Eye (tissue), 1 donor: ENCODE measurements around the gene CNTN5.

ENCODE experiments used
- DNase-seq: peaks from one replicate; pipeline ENCODE4 v3.0.0-alpha.2; 2015

Gene CNTN5

DNA sequence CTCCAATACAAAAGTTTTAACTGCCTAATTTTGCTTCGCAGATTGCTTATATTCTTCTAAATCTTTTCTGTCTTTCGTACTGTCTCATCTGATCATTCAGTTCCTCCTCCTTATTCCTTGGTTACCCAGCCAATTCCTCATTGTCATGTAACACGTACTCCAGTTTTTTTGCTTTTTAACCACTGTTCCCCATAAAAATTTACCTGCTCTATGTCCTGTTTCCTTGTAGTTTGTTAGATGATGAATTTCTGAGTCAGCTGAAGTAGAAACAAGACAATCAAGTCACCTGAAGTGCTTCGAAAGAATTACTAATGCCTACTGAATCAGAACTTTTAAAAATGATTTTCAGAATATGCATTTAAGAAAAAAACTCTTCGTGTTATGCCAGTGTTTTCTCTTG lies 150.6 kb downstream of the CNTN5 start:
- no peak for DNase-seq

DNA sequence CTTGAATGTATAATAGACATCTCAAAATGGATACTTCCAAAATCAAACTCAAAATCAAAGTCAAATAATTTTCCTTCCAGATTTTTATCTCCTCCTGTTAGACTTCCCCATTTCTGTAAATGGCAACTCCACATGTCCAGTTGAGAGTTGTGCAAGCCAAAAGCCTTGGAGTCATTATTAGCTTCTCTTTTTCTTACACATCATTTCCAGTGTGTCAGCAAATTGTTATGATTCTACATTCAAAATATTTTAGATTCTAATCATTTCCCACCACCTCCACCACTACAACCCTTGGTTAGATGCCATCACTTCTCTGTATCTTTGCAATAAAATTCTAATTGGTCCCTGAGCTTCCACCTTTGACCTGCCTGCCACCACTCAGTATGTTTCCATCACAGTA lies 155.7 kb downstream of the CNTN5 start:
- no peak for DNase-seq

DNA sequence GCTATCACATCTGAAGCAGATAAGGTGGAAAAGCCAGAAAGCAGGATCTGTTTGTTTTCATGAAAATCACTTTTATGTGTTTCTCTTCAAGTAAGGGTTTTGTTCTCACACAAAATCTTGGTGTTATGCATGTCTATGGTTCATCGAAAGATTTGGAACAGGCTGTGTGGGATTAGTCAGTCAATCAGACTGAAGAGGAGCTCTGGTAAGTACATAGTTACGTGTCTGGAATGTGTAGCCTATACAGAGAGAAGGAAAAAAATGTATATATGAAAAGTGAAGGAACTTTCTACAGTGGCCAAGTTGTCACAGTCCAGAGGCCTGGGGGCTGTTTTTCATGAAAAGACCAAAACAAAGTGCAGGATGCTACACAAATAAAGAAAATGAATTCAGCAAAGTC lies 156.7 kb downstream of the CNTN5 start:
- no peak for DNase-seq

DNA sequence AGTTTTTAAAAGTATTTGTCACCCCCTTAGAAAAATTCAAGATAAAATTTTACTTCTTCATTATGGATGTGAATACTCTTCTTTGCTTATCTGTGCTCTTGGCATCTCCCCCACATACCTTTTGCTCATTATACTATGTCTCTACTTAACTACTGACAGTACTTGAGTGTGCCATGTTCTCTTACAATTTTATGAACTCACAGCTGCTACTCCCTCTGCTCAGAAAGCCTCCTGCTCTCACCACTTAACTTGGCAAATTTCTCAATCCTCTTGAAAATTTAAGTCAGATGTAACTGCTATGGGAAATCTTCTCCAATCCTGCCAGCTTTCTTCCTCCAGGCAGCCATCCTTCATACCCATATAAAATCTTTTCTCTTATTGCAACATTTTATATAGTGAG lies 163.4 kb downstream of the CNTN5 start:
- no peak for DNase-seq

DNA sequence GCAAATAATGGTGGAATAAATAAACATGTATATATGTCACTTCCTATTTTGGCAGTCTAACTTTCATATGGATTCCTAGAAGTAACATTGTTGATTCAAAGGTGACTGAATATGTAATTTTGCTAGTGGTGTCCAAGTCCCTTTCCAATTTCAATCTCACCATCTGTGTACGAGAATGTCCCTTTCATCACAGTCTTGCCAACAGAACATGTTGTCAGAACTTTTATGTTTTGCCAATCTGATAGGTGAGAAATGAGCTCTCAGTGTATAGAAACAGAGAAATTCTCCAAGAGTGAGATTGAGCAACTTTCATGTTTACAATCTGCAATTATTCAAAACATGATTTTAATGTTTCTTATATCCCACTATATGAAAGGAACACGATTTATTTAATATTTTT lies 167.5 kb downstream of the CNTN5 start:
- no peak for DNase-seq

DNA sequence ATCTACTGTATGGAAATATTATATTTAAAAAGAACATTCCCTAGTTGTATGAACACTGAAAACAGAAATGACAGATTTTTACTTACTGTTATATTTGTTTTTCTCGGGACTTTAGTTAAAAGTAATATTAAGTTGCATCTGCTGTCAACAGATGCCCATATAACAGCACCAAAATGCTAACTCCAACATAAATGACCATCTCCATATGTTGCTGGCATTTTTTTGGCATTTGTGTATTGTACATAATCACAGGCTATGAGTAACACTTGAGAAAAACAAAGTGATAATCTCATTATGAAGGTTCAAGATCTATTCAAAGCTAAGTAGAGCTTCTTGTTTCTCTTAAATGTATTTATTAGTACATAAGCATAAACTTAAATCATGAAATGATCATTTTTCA lies 172.0 kb downstream of the CNTN5 start:
- DNase-seq = no peak

DNA sequence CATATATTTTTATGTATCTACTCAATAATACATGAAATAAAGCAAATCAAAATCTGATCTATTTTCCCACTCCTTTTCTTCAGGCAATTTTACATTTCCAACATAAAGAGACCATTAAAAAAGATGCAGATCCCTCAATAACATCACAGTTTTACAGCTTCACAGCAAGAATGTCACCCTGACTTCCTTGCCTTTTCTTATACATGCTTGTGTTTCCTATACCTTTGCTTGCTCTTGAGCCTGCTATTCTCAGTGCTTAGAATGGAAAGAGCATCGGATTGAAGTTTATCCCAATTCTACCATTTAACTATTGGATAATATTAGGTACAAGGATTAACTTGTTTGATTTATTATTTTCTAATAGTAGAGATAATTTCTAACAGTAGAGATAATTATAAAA lies 176.7 kb downstream of the CNTN5 start:
- DNase-seq = no peak

DNA sequence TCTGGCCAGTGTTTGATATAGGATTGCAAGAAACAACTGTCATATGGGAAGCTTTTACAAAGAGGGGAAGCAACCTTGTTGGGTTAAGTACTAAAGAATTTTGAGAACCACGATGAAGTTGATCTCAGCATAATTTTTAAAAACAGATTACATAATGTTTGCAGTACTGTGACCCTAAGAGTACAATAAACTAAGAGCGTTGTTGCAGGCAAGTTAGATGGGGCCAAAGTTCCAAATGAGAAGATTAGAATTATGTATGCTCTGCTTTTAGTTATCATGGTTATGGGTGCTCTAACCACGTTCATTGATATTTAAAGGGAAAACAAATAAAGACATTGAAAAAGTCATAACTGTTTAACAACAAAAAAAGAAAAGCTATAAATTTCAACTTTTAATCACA lies 177.5 kb downstream of the CNTN5 start:
- DNase-seq = no peak

DNA sequence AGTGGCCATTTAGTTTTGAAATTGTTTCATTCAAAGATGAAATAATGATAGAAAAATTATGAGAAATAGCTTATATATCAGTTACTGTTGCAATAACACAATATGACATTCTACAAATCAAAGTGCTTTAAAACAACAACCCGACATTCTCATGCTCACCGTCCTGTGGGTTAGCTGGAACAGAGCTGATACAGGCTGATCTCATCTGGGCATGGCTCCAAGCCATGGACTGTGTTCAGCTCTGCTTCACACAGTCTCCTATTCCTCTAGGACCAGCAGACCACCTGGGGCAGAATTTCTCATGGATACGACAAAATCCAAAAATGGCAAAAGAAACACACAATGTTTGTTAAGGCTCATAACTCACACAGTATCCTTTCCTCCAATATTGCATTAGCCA lies 178.6 kb downstream of the CNTN5 start:
- no peak for DNase-seq

DNA sequence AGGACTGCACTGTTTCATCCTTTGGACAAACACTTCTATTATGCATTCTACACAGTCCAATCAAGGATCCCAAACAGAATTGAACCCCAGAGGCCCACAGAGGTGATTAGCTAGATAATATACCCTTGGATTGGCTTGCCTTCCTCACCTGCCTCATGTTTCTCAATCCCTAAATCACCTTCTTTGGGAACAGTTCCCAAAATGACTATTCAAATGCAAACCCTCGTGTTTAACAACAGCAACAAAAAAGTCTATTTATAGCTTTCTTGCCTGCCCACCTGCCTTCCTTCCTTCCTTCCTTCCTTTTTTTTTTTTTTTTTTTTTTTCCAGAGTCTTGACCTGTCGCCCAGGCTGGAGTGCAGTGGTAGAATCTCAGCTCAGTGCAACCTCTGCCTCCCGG lies 180.0 kb downstream of the CNTN5 start:
- no peak for DNase-seq

DNA sequence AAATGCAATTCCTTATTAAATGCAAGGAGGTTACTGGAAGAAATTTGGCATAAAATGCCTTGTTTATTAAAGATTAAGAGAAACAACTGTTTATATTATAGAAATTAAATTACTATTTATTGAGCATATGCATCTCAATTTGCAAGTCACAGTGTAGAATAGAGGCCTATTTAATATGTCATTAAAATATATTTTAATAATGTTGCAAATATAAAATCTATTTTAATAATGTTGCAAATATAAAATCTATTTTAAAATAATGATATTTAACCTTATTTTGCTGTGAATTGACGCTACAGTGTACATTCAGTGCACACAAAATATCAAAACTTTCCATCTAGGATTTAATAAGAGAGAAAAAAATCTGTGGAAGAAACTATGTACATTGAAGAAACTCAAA lies 188.1 kb downstream of the CNTN5 start:
- no peak for DNase-seq

DNA sequence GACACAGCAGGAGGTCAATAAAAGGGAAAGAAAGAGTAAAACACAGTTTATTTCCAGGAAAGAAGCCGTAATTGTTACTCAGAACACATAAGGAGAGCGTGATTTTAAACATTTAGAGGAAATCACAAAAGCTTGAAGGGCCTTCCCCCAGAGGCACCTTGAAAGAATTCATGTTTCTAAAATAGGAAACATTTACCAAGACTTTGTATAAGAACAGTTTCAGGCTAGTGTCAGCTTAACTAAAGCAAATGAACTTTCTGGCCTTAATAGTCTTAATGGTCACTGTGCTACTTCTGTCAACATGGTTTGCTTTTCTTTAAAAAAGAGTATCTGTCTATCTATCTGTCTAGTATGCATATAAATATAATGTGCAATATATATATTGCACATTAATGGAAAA lies 208.8 kb downstream of the CNTN5 start:
- DNase-seq = no peak

DNA sequence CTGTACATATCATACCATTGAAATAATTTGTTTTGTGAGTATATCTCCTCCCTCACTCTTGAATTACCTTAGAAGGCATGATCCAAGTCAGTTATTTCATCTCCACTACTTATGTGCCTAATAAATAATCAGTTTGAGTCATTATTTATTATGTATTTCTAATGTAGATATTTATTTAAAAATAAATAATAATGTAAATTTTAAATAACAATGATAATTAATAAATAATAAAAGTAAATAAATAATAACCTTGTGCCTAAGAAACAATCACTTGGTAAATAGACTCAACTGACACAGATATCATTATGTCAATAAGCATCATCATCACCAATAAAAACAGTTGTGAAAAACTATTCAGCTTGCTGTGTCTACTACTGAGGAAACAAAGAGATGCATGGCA lies 213.8 kb downstream of the CNTN5 start:
- no peak for DNase-seq

DNA sequence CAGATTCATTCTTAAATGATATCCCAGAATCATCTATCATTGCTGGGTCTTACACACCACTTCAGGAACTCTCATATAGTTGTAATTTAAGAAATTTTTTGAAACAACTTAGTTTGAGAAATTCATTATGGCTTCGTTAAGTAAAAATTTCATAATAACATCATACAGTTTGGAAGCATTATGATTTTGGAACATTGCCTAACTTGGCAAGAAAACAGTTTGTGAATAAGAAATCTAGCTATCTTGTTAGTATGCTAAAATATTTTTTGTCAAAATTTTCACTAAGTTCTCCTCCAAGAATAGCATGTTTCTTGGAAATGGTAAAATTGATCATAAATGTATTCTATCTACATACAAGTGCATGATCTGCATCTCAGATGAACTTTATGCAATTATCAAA lies 217.7 kb downstream of the CNTN5 start:
- DNase-seq = no peak

DNA sequence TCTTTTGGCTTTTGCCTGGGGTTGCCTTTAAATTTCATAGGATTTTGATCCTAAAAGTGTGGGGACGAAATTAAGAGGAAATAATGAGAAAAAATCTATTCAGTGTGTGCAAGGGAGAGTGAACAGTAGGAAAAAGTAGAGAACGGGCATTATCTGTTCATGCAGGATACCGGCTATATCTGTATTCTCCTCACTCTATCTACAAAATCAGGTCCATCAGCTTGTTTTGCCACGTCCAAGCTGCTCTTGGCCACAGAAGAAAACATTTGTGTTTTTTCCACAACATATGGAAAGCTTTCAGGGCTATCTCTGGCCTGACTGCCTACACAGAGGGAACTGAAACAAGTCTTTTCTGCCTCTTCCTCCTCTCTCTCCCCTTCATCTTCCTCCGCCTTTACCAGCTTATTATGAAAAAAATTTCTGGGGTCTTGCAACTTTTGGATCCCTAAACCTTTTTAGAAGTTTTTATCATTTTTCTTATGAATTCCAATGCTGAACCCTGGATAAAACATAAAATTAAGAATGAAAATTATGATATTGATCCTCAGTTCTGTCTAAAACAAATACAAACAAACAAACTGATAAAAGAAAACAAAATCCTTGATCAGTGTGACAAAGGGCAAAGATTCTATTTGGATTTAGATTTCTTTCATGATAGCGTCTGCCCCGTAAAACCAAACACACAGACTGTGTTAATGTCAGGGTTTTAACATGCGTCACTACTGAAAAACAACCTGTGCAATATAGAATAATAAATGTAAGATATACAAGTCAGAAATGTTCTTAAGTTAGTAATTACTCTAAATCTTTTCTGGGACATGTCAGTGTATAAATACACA lies 219.7 kb downstream of the CNTN5 start:
- DNase-seq = no peak

DNA sequence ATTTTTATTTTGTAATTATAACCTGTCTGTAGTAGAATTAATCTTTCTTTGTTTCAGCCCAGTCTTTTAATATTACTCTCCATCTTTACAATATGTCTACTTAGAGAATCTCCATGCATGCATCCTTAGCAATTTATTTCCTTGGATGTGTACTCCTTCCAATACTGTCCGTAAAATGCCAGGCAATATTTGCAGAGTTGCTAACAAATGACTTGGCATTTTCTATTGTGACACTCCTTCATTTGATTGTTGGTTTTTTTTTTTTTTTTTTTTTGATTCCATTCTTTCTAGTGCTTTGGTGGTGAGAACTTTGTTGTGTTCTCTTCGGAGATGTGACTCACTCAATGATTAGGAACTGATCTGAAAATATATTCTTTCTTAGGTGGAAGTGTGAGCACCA lies 220.3 kb downstream of the CNTN5 start:
- no peak for DNase-seq

DNA sequence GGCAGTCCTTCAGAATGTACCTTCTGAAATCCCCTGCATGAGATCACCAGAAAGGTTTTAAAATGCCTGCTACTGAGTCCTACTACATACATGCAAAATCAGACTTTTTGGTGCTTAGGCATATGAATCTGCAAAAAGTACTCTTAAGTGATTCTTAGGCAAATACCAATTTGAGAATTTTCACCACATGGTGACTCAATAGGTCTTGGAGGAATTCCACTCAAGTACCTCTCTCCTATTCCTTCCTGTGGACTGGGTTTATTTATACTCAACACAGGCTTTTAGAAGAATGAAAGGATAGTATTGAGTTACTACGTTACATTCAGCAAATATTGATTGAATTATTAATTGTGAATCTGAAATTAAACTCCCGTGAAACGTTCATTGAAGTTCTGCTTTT lies 223.9 kb downstream of the CNTN5 start:
- DNase-seq = no peak

DNA sequence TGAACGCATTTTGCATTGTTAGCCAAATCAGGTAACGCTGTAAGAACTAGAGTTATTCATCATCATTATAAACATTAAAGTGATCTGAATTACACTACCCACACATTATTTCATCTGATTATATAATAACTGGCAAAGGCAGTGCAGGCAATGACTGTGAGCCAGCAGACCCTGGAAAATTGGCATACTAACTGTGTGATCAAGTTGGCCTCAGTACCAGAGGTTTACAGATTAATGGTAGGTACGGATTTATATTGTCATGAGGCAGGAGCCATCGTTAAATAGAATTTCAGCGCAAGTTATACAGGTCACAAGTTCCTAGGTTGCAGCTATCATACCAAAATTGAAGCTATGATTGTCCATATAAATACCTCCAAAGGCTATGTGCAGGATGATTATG lies 225.4 kb downstream of the CNTN5 start:
- DNase-seq = no peak

DNA sequence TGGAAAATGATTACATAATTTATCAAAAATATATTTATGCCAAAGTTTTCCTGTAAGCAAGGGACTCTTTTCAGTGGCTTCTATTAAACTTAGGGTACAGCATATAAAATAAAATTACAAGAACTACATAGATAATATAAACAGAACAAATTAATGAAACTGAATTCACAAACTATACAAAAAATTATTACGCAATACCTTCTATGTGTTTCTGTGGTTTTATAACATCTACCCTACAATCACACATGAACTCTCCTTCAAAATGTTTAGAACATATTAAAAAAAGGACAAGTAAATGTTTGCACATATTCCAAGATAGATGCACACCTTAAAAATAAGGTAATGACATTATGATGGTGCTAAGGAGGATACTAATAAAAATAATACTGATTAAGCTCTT lies 235.9 kb downstream of the CNTN5 start:
- DNase-seq = no peak

DNA sequence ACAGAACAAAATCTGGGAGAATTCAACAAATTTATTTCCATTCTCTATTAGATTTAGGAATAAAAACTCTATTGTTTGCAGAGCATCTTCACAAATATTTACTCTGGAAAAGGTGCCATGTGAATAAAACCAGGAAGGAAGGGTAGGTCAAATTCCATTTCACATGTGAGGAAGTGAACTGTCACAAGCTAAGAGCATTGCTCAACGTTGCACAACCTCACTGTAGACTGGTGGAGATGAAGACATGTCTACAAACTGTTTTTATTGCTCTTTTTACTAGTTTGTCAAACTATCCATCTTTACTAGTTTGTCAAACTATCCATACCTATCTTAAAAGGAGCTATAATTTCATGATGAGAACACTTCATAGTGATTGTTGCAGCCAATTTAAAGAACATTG lies 236.4 kb downstream of the CNTN5 start:
- DNase-seq = no peak

DNA sequence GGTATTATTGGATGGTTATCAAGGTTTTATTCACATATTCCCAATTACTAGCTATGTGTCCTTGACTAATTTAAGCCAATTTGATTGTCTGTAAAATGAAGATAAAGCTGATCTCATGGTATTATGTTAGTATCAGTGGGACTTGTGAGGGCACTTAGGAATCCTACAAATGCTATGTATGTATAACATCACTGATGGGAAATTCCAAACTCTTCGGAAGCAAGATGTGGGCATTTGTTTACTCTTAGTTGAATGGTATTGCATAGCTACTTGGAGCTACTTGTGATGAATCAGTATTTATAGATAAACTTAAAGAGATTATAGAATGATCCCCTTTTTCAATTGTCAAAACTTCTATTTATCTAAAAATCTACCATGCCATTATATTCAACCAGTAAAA lies 239.9 kb downstream of the CNTN5 start:
- no peak for DNase-seq

DNA sequence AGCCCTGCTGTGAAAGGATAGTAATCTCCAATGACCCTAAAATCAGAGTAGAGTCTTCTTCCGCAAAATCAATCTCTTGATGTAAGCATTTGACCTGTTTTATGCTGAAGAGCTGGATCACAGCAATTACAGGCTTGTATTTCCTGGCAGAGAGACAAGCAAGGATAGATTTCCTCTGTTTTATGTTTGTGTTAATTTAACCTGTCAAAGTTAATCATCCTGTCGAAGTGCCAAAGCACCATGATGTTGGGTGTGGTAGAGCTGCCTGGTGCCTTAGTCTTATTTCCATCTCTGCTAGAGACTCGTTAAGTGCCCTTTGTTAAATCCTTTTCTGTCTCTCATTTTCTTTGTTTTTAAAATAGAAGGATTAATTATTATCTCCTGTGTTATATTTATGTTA lies 248.1 kb downstream of the CNTN5 start:
- peak; percentile 67 for DNase-seq

DNA sequence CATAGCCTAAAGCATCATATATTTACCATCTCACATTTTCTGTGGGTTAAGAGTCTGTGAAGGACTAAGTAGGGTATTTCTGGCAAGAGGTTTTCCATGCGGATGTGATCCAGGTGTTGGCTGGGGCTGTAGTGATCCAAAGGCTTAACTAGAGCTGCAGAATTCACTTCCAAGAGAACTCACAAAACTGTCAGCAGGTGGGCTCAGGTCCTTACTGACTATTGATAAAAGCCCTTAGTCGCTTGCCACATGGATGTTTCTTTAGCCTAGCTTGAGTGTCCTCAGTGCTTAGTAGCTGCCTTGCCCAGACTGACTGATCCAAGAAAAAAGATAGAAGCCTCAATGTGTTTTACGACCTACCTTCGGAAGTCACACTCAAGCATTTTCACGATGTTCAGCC lies 250.8 kb downstream of the CNTN5 start:
- DNase-seq = no peak

DNA sequence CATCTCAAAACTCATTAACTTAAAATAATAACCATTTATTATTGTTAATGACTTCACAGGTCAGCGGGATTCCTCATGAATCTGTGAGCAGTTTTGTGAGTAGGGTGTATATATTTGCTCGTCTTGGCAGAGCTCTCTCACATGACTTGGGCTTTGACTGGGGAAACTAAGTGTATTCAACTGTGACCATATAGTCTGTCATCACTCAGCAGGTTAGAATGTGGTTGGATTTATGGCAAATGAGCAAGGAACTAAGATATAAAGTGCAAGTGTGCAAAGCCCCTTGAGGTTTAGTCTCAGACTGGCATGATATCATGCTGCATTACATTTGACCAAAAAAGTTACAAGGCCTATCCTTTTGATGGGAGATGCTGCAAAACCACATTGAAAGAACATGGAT lies 254.8 kb downstream of the CNTN5 start:
- DNase-seq = peak; percentile 34

DNA sequence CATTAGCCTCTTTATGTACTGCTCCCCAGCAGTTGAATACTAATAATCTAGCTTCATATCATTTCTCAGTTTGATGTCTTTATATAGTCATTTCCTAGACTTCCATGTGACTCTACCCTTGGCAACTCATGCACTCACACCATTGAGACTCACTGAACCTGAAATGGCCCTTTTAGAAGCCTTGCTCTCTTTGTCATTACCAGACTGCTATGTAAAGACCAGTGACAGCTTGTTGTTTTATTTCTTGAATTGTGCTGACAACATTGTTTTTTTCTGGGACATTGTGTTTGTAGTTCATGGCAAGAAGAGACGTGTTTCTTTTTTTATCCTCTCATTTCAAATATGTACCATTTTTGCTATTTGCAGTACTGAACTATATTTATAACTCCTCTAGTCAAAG lies 256.5 kb downstream of the CNTN5 start:
- DNase-seq = peak; percentile 88
